ENCODE data around the gene PRR15L. TPM values are rescaled to one million over a fixed set of nuclear protein-coding genes. Genes with fewer than 3 reads are reported as not detected.

Gene PRR15L
- total RNA-seq, 4 donors from 2014 or later = 0.49 TPM; not detected in 3

DNA sequence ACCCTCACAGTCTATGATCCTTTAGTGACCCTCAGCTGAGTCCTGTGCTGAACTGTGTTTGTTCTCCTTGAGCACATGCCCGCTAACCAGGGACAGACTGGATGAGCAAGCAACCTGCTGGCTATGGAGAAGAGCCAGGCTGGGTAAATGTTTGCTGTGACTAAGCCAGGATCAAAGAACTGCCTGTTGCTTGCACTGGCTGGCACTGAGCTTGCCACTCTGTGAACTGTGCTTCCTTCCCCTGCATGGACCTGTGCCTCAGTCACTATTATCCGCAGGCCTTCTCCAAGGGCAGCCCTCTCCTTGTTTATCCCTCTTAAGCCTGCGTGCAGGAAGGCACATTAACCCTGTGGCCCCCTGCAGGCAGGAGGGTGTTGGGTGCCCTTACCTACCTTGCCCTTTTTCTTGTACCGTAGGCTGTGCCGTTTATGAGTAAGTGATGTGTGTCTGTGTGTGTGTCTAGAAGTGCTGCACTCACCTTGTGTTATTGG, 8.9 kb downstream of the PRR15L start:
- TF ChIP-seq, protein P1, sequence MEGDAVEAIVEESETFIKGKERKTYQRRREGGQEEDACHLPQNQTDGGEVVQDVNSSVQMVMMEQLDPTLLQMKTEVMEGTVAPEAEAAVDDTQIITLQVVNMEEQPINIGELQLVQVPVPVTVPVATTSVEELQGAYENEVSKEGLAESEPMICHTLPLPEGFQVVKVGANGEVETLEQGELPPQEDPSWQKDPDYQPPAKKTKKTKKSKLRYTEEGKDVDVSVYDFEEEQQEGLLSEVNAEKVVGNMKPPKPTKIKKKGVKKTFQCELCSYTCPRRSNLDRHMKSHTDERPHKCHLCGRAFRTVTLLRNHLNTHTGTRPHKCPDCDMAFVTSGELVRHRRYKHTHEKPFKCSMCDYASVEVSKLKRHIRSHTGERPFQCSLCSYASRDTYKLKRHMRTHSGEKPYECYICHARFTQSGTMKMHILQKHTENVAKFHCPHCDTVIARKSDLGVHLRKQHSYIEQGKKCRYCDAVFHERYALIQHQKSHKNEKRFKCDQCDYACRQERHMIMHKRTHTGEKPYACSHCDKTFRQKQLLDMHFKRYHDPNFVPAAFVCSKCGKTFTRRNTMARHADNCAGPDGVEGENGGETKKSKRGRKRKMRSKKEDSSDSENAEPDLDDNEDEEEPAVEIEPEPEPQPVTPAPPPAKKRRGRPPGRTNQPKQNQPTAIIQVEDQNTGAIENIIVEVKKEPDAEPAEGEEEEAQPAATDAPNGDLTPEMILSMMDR (IDR thresholded peaks at IDR 0.05; ENCODE audit: low read depth) = no peak

DNA sequence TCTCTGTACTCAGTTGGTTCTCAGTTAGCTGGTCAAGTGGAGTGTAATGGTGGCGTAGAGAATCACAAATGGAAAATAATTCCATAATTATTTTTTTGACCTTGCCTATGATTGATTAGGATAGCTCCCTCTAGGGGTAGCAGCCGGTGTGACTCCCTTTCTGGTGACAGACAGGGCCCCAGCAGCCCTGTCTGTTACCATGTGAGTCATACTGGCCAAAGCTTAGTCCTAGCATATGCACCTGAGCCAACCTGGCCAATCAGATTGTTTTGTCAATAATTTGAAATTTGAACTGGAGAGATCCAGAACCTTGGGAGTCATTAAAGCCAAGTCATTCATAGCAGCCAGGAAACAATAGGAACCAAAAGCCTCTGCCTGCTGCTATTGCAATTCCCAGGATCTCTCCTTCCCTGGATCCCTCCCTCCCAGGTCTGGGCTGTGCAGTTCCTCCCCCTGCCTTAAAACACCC, 10.7 kb downstream of the PRR15L start:
- TF ChIP-seq, protein P1 (IDR thresholded peaks at IDR 0.05; ENCODE audit: low read depth) = no peak

DNA sequence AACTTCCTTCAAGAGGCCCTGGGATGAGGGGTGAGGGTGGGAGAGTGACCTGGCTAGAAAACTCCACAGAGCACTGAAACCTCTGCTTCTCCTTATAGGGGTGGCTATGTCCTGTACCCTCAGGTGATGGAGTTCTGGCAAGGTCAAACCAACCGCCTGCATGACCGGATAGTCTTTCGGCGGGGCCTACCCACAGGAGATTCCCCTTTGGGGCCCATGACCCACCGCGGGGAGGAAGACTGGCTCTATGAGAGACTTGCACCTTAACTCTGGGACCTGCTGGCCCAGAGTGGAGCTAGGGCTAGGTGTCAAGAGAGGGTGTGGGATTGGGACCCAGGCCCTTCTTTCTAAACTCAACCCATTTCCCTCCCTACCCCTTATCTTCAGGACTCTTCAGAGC, 11.2 kb downstream of the PRR15L start:
- TF ChIP-seq, protein P1 (IDR thresholded peaks at IDR 0.05; ENCODE audit: low read depth) = no peak

DNA sequence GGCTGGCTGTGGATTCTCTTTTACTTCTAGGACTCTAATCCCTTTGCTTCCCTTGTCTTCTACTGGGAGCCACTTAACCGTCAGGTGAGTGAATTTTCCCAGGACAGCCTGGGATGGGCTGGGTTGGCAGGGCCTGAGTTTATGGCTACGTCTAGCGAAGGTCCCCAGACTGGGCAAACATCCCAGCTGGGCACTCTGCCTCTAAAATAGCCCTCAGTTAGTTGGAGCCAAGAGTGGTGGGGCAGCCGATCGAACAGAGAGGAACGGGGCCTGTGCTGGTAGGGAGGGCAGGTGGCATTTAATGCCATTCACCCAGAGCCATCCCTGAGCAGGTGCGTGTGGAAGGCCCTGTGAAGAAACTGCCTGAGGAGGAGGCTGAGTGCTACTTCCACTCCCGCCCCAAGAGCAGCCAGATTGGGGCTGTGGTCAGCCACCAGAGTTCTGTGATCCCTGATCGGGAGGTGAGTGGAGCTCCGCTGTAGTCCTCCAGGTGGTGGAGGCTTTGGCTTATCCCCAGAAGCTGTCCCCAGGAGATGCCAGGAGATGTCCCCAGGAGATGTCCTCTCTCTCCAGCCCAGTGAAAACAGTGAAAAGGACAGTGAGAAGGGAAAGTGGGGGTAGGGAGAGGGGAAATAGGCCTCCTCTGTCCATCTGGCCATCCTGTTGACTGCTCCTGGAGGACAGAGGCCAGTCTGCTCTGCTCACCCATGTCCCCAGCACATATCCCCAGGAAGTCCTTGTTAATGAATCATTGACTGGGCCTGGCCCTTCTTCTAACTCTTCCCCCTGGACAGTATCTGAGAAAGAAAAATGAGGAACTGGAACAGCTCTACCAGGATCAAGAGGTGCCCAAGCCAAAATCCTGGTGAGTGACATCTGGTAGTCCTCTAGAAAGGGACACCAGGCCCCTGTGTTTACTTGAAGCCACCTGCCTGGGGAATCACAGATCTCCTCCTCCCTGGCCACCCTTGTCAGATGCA, 11.9 kb downstream of the PRR15L start:
- TF ChIP-seq, protein P1 (IDR thresholded peaks at IDR 0.05; ENCODE audit: low read depth) = no peak

DNA sequence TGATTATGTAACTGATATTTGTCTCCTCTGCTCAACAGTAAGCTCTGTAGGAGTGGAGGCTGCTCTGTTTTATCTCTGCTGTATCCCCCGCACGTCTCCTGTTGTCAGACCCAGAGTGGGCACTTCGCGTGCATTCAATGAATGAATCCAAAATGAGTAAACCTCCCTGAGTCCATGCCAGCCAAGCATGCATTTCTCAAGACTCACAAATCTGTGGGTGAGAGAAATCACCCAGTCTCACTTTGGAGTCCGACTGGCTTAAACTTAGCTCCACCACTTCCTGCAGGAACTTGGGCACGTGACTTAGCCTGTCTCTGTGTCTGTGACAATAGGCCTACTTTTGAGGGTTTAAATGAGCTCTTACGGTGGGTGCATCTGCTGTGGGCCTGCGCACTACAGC, 12.6 kb downstream of the PRR15L start:
- TF ChIP-seq, protein P1 (IDR thresholded peaks at IDR 0.05; ENCODE audit: low read depth) = no peak

DNA sequence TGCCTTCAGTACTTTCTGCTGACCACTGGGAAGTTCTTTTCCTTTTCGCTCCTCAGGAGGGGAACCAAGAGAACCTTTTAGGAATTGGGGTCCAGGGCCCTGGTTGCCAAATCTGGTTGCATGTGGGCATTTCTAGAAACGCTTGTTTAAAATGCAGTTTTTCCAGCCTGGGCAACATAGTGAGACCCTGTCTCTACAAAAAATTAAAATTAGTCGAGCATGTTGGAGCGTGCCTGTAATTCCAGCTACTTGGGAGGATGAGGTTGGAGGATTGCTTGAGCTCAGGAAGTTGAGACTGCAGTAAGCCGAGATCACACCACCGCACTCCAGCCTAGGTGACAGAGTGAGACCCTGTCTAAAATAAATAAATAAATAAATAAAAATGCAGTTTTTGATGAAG, 15.1 kb downstream of the PRR15L start:
- TF ChIP-seq, protein P1 (IDR thresholded peaks at IDR 0.05; ENCODE audit: low read depth) = no peak

DNA sequence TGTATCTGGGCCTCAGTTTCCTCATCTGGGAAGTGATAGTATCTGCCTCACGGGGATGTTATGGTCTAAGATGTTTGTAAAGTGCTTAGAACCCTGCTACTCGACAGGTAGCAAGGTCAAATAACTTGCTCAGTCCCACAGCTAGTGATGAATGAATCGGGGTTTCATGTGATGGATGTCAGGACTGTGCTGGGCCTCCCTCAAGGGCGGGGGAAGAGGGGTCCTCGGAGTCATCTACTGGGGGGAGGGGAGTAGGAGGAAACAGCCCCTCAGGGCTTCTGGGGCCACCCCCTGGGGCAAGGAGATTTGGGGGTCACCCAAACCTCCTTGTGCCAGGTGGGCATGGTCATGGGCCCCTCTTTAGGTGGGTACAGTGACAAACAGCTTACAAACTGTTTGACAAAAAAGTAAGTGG, 15.6 kb downstream of the PRR15L start:
- TF ChIP-seq, protein P1 (IDR thresholded peaks at IDR 0.05; ENCODE audit: low read depth) = no peak

All from subcutaneous adipose tissue (tissue), 4 donors.